Fibroblast of pulmonary artery (primary cell): ENCODE results near the gene RBMS3.

Experiments
- DNase-seq: peaks from one replicate; pipeline ENCODE4 v3.0.0-alpha.2; 2010; ENCODE audit warnings: low read depth
- H3K4me3 ChIP-seq: replicated peaks from 2 replicates; pipeline ENCODE4 v1.5.1; 2011; ENCODE audit warnings: low read depth, mild to moderate bottlenecking, control low read depth, low read length, moderate library complexity
- CTCF ChIP-seq: IDR thresholded peaks from 2 replicates; pipeline ENCODE4 v1.5.1; 2011; ENCODE audit warnings: mild to moderate bottlenecking, control low read depth, low read length, inconsistent platforms; ENCODE audit errors: missing control alignments

Gene RBMS3

GRCh38 chr3:29587340-29587739 lies 306.5 kb downstream of the RBMS3 start:
- TF ChIP-seq CTCF = no peak
- H3K4me3 ChIP-seq = no peak overlapping the region
- no peak for DNase-seq

GRCh38 chr3:29590012-29590411 lies 309.1 kb downstream of the RBMS3 start:
- no peak overlapping the region for H3K4me3 ChIP-seq
- no peak for TF ChIP-seq CTCF
- DNase-seq = no peak

GRCh38 chr3:29590461-29590860 lies 309.6 kb downstream of the RBMS3 start:
- no peak overlapping the region for H3K4me3 ChIP-seq
- no peak for DNase-seq
- TF ChIP-seq CTCF = no peak

GRCh38 chr3:29591579-29591978 lies 310.7 kb downstream of the RBMS3 start:
- DNase-seq = no peak
- no peak for TF ChIP-seq CTCF
- no peak overlapping the region for H3K4me3 ChIP-seq

GRCh38 chr3:29593802-29594201 lies 312.9 kb downstream of the RBMS3 start:
- no peak for TF ChIP-seq CTCF
- no peak overlapping the region for H3K4me3 ChIP-seq
- no peak for DNase-seq

GRCh38 chr3:29594261-29594660 lies 313.4 kb downstream of the RBMS3 start:
- peak; percentile 18 for DNase-seq
- H3K4me3 ChIP-seq = no peak overlapping the region
- TF ChIP-seq CTCF = no peak

GRCh38 chr3:29597376-29598008 lies 316.6 kb downstream of the RBMS3 start:
- H3K4me3 ChIP-seq = no peak overlapping the region
- no peak for TF ChIP-seq CTCF
- peak; percentile 64 for DNase-seq
